ENCODE measurements around the gene TENM3.
"Not testable (repeated sequence)": the region's sequence is repeated elsewhere in the genome, so short reads cannot be mapped to it uniquely, and the experiment has no call there.

Gene TENM3

DNA sequence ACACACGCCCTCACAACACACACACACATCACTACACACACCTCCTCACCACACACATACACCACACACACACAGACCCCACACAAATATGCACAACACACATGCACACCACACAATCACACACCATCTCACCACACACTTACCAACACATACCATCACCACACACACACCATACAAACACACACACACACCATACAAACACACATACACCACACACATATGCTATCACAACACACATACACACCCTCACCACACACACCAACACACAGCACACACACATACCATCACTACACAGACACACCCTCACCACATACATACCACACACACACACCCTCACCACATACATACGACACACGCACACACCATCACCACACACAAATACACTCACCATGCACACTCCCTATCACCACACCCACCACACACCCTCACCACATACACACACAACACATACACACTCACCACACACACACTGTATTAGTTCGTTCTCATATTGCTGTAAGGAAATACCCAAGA, 567.0 kb downstream of the TENM3 start:
- DNase-seq (ENCODE audit: low read depth): no peak

DNA sequence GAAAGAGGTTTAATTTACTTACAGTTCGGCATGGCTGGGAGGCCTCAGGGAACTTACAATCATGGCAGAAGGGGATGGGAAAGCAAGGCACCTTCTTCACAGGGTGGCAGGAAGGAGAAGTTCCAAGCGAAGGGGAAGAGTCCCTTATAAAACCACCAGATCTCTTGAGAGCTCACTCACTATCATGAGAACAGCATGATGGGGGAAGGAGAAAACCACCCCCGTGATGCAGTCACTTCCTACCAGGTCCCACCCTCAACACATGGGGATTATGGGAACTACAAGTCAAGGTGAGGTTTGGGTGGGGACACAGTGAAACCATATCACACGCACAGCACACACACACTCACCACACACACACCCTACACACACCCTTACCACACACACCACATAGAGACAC, 569.7 kb downstream of the TENM3 start:
- no peak for DNase-seq (ENCODE audit: low read depth)

DNA sequence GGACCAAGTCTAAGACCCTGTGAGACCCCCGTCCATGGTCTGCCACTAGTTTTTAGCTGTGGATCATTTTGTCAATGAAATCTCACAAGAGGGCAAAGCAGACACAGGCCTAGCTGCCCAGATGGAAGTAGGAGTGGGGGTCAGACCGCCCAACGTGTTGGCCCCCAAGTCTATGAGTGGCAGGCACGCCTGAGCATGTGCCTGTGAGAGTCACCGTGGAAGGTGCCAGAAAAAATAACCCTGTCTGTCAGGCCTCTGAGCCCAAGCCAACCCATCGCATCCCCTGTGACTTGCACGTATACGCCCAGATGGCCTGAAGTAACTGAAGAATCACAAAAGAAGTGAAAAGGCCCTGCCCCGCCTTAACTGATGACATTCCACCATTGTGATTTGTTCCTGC, 570.9 kb downstream of the TENM3 start:
- not testable (repeated sequence) for DNase-seq (ENCODE audit: low read depth)

DNA sequence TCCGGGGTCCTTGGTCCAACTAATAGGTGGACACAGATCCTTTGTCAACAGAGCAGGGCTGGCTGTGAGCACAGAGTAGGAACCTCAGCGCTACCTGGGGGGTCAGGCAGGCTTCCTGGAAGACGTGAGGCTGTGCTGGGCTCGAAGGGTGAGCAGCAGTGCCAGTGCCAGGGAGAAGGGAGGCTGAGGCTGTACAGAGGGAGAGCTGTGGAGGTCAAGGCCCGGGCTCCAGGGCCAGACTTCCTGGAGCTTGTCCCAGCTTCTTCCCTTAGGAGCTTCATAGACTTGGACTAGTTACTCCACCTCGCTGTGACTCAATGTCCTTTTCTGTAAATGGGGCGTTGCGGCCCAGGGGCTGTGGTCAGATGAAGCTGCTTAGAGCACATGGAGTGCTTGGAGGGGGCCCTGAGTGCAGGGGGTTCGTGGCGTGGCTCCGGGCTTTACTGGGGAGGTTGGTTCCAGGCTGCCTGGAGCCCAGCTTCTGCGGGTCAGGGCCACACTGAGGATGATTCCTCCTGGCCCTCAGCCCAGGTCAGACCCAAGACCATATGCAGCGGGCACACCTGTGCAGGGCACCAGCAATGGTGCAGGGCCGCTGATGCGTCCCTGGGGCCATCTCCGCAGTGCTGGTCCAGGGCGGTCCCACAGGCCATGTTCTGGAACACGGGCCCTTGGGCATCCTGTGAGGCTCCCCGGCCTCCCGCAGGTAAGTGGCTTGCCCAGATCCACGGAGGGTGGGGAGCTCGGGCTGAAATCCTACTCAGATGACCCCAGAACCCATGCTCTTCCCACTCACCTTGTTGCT, 575.9 kb downstream of the TENM3 start:
- DNase-seq (ENCODE audit: low read depth): no peak

DNA sequence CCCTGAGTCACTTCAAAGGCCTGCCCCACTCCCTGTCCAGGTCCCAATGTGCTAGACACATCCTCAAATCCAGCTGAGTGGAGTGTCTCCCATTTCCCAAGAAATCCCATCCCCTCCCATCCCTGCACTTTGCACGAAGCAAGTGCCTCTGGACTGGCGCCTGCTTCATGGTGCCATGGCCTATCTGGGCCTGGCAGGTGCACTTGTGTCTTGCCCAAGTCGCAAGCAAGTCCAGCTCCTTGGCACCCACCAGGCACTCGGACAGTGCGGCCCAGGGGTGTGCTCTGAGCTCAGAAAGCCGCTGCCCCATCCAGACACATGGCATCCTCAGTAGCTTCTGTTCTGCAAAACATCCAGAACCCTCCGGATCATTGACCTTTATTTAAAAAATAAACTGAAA, 576.5 kb downstream of the TENM3 start:
- no peak for DNase-seq (ENCODE audit: low read depth)

DNA sequence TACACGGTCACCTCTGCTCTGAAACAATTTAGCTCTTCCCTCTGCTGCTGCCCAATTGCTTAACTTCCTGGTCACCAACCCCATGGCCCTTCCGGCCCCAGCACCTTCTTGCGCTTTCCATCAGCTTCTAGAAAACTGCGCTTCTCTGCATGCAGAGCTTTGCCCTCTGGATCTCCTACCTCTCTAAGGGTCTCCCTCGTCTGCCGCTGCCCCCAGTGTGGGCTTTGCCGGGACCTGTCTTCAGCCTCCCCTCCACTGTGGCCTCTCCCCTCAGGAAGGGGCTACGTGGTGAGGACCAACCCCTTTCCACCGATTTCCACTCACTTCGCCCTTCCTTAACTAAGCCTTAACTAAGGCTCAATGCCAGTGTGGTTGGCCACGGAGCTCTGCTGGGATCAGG, 579.4 kb downstream of the TENM3 start:
- DNase-seq (ENCODE audit: low read depth): no peak

DNA sequence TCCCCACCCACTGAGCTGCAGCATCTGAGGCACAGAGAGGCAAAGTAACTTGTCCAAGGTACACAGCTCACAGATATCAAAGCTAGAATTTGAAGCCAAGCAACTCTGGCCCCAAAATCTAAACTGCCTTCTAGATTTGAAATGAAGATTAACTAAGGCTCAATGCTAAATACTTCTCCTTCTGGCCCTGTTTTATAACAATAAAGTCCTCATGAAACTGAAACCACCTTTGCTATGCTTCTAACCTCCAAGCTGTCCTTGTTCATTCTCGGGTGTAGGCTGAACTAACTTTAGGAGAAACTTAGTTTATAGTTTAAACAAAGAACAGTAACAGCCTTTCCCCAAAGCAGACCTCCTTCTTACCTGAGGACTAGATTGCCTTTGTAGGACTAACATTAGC, 580.4 kb downstream of the TENM3 start:
- DNase-seq (ENCODE audit: low read depth): no peak

DNA sequence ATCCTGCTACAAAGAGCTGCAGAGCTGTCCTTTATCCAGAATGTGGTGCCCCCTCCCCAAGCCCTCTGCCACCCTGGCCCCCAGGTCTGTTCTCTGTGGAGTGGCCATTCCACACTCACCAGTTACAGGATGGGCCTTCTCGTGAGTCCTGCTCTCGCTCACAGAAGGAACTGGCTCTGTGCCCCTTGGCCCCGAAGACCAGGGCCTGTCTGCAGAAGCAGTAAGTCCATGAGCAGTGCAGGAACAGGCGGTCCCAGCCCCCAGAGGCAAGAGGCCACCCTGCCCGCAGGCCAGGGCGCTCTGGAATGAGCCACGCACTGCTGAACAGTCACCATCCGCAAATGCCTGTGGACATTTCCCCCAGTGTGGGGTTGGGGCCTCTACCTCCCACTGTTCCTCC, 581.8 kb downstream of the TENM3 start:
- no peak for DNase-seq (ENCODE audit: low read depth)

DNA sequence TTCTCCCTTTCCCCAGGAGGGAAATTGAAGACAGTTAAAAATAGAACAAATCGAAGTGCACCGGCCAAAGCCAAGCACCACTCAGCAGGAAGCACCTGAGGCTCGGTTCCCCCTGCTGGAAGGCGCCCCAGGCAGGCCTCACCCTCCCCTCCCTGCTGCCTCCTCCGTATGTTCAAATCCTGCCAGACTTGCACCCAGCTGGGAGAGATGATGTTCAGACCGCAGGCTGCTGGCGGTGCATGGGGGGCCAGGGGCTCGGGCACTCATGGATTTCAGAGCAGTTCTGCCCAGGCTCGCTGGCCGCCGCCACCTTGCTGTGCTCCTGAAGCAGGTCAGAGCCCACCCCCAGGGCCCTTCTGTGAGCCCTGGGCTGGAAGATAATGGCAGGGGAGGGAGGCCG, 582.6 kb downstream of the TENM3 start:
- DNase-seq (ENCODE audit: low read depth): no peak

DNA sequence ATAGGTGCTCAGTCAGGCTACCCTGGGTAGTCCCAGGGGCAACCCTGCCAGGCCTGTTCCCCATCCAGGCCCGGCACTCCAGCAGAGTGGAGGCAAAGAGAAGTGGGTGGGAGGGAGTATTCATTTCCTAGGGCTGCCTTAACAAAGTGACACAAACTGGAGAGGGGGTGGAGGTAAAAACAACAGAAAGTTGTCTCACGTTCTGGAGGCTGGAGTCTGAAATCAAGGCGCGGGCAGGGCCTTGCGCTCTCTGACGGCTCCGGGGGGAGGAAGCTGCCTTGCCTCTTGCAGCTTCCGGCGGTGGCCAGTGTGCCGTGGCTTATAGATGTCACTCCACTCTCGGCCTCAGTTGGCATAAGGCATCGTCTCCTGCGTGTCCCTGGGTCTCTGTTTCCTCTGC, 583.2 kb downstream of the TENM3 start:
- no peak for DNase-seq (ENCODE audit: low read depth)

DNA sequence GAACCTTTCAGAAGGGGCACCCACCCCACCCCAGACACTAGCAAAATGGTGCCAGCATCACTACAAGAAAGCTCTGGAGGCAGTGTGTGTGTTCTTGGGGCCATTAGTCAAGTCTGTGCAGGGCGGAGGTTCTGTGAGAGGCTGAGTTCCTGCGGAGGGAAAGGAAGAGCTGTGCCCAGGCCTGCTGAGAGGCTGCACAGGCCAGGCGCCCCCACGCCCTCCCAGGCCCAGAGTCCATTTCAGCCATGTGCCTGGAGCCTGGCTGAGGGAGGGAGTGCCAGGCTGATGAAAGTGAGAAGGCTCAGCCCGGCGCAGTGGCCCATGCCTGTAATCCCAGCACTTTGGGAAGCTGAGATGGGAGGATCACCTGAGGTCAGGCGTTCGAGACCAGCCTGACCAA, 584.0 kb downstream of the TENM3 start:
- DNase-seq (ENCODE audit: low read depth): no peak

DNA sequence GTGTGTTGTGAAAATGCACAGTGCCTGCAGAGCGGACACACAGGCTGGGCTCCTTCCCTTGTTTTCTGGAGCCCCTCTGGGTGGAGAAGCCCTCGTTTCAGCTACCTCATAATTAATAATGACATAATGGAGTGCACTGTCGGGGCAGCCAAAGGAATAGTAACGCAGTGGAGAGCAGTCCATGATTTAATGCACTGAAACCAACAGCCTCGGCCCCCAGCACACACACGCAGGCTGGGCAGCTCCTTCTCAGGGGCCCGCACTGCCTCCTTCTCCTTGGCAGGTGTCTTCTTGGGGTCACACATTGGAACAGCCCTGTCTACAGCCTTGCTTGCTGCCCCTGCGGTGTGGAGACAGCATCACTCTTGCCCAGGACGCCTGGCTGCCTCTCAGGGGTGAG, 584.8 kb downstream of the TENM3 start:
- no peak for DNase-seq (ENCODE audit: low read depth)

DNA sequence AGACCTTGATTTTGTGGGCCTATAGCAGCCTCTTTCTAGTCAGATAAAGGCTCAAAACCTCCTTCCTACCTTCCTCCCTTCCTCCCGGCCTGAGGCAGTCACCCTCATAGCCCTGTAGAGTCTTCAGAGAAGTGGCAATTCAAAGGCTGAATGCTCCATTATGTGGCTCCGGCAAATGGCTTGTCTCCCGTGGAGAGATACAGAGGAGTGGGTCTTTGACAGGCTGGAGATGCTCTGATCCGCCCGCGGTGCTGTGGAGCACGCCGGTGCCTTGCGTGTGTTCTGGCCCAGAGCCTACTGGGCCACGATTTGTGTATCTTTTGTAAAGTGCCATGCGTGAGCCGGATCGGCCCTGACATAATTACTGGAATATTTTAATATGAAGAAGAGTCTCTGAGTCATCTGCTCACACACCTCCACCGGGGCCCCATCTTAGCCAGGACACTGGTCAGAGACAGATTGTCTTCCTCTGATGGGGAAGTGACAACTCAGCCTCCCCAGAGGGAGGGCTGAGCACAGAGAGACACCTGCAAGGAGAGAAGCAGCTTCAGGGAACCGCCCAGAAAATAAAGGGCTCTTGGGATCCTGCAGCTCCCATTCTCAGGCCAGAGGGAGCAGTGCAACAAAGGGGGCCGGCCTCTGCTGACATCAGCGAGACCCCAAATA, 585.3 kb downstream of the TENM3 start:
- no peak for DNase-seq (ENCODE audit: low read depth)

DNA sequence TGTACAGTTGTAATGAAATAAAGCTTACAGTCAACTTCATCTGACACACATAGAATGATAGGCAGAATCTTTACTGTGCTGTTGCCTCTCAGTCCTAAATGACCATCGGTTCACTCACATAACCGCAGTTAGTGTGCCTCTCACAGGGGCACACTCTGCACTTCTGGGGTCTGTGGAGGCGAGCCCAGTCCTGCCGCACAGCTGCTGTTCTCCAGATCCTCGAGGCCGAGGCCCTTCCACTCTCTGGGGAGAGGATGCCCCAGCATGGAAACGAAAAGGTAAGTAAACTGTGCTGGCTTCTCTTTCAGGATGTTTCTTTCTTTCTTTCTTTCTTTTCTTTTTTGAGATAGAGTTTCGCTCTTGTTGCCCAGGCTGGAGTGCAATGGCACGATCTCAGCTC, 586.0 kb downstream of the TENM3 start:
- DNase-seq (ENCODE audit: low read depth): no peak

DNA sequence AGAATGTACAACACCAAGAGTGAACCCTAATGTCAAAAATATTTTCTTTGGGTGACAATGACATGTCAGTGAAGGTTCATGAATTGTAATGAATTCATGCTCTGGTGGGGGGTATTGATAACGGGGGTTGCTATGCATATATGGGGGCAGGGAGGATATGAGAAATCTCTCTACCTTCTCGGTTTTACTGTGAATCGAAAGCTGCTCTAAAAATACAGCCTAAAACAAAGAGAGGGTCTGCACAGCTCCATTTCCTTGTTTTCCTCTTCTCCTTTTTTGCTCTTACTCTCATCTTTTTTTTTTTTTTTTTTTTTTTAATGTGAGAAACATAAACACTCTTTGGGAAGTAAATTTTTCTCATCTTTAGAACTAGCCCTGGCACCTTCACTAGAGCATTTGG, 588.2 kb downstream of the TENM3 start:
- DNase-seq (ENCODE audit: low read depth): no peak

DNA sequence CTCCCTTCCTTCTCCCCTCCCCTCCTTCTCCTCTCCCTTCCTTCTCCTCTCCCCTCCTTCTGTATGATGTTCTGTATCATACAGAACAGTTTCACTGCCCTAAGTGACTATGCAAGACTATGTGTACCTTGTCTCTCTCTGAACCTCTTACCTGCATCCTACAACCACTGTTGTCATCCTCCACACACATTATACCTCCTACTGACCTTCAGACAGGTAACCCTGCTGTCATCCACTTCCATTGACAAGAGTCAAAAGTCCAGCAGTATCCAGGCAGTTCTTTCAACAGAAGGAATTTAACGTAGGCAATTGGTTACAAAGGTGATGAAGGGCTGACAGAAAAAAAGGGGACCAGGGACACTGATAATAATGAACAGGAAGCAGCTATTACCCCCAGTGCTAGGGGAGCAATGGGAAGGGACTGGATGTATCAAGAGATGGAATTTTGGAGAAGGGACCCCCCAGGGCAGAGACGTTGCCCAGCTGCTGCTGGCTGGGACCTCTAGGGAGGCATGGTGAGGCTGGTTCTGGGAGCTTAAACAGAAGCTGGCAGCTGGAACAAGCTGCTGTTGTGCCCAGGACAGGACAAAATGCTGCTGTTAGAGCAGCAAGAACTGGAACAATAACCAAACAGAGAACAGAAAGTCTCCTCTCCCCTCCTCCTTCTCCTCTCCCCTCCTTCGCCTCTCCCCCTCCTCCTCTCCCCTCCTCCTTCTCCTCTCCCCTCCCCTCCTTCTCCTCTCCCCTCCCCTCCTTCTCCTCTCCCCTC, 589.3 kb downstream of the TENM3 start:
- no peak for DNase-seq (ENCODE audit: low read depth)

DNA sequence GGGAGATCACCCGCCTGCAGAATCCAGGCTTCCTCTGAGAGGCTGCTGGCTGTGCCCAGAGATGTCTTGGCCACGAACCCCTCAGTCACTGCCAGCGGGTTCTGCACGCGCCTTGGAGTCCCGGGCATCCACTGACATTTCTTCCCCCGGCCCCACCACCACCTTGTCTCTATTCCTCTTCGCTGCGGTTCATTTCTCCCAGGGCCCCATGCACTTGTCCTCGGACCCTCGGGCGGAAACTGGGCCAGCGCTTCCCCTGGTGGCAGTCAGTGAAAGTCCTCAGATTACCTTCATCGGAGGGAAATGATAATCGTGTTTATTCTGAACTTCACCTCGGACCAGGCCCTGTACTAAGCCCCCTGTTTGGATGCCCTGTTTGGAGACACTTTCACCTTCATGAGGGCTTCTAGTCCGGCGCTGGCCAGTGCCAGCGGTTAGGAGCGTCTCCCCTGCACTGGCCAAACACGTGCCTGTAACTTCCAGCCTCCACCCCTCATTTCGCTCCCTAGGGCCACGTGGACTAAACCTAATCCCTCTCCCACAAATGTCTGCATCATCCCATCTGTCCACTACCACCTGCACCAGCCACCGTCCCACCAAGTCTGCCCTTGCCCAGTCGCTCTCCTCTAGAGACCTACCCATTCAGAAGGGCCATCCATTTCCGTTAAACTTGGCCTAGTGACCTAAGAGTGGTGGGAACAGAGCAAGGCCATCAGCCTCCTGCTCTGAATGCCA, 592.0 kb downstream of the TENM3 start:
- no peak for DNase-seq (ENCODE audit: low read depth)

DNA sequence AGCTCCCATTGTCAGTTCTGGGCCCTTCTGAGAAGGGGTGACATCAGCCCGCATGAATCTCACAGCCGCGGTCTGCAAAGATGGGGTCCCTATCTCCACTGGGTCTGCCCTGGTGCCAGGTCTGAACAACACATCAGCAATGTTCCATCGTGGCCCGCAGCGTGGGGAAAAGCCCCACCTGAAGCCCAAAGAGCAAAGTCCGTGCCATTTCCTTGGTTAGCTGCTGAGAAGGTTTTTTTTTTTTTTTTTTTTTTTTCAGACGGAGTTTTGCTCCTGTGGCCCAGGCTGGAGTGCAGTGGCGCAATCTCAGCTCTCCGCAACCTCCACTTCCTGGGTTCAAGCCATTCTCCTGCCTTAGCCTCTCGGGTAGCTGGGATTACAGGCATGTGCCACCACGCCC, 594.6 kb downstream of the TENM3 start:
- DNase-seq (ENCODE audit: low read depth): no peak

DNA sequence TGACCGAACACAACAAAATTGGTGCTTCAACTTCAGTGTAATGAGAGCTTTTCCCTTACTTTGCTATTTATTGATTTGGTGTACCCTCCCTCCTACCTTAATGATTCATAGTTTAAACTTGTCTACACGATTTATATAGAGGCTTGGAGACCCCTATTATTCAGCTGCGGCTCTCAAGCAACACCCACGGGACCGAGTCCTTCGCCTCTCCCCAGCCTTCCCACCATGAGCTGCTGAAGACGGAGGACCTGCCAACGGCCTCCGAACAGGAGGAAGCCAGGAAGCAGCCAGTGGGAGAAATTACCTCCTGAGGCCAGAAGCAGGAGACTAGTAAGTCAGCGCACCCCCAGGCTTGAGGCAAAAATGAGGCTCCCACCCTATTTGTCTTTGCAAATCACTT, 595.3 kb downstream of the TENM3 start:
- no peak for DNase-seq (ENCODE audit: low read depth)

DNA sequence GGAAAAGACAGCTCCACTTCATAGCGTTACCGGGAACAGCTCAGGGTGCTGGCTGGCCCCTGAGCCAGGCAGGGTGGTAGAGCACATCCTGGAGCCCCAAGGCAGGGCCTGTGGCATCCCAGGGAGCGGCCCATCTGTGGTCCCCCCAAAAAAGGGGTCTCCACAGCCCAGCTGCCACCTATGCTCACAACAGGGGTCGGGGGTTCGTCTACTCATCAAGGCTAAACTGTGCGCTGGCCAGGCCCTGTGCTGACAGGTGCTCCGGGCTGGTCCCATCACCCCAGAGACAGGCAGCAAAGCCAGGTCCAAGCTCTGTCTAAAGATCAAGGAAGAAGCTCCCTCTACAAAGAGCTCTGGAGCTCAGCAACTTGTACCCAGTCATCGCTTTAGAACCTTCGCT, 596.1 kb downstream of the TENM3 start:
- no peak for DNase-seq (ENCODE audit: low read depth)

DNA sequence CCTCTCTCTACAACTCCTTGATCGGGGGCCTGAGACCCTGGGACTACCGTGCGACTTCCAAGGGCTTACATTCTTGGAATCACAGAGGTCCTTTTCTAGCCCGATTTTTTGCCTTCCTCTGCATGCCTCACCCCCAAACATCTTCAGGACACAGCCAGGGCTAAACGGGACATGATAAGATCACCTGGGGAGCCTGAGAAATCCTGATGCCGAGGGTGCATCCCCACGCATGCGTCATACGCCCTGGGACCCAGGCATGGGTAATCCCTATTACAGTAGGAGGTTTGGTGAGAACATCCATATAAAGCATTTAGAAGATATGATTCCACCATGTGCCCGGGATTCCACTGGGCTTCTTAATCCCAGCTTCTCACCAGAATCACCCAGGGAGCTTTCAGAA, 596.9 kb downstream of the TENM3 start:
- DNase-seq (ENCODE audit: low read depth): no peak

DNA sequence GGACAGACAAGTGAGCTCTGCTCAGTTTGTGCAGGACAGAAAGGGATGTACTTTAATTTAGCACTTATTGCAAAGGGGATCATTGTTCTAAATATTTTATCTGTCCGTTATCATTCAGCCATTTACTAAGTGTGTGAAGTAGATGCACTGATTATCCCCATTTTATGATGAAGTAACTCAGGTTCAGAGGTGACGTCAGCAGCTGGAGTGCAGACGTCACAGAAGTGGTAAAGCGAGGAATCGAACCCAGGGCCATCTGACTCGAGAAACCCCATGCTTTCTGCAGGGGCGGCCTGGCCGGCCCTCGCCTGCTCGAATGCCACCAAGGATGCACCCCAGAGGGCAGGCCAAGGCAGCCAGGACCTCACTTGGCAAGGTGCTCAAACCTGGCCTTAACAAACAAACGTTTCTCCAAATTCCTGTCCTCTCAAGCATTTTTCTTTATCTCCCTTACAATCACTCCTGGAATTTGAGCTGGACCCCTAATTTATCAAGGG, 599.0 kb downstream of the TENM3 start:
- no peak for DNase-seq (ENCODE audit: low read depth)
